GM20000 (cell line): Measurements from ENCODE around the gene GAB3.
A peak's percentile ranks its signal among the peaks of the same experiment; 100 is the strongest.

Experiments used
- DNase-seq: peaks from one replicate; pipeline ENCODE4 v3.0.0; 2012; ENCODE audit warnings: low spot score
- TF ChIP-seq, protein P1 (sequence below): IDR thresholded peaks from 2 replicates; pipeline ENCODE4 v1.5.1; 2012; ENCODE audit warnings: mild to moderate bottlenecking, control low read depth; ENCODE audit errors: extremely low read depth, missing control alignments

Gene GAB3, protein sequence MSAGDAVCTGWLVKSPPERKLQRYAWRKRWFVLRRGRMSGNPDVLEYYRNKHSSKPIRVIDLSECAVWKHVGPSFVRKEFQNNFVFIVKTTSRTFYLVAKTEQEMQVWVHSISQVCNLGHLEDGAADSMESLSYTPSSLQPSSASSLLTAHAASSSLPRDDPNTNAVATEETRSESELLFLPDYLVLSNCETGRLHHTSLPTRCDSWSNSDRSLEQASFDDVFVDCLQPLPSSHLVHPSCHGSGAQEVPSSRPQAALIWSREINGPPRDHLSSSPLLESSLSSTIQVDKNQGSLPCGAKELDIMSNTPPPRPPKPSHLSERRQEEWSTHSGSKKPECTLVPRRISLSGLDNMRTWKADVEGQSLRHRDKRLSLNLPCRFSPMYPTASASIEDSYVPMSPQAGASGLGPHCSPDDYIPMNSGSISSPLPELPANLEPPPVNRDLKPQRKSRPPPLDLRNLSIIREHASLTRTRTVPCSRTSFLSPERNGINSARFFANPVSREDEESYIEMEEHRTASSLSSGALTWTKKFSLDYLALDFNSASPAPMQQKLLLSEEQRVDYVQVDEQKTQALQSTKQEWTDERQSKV

GRCh38 chrX:154750301-154751202 lies at the start of gene GAB3:
Gene GAB3 (minus strand): TSS chrX:154751077. CDS start chrX:154751025, 52 bp downstream.
- peak; percentile 48 for DNase-seq
- TF ChIP-seq, protein P1, sequence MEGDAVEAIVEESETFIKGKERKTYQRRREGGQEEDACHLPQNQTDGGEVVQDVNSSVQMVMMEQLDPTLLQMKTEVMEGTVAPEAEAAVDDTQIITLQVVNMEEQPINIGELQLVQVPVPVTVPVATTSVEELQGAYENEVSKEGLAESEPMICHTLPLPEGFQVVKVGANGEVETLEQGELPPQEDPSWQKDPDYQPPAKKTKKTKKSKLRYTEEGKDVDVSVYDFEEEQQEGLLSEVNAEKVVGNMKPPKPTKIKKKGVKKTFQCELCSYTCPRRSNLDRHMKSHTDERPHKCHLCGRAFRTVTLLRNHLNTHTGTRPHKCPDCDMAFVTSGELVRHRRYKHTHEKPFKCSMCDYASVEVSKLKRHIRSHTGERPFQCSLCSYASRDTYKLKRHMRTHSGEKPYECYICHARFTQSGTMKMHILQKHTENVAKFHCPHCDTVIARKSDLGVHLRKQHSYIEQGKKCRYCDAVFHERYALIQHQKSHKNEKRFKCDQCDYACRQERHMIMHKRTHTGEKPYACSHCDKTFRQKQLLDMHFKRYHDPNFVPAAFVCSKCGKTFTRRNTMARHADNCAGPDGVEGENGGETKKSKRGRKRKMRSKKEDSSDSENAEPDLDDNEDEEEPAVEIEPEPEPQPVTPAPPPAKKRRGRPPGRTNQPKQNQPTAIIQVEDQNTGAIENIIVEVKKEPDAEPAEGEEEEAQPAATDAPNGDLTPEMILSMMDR: no peak

GRCh38 chrX:154799556-154800348 lies 48.9 kb upstream of the GAB3 start:
- DNase-seq: no peak
- TF ChIP-seq, protein P1: no peak

- TF ChIP-seq, protein P1: no peak
Measured at GRCh38 chrX:154797006-154797405, 46.1 kb upstream of the GAB3 start.

GRCh38 chrX:154795016-154795415 lies 44.1 kb upstream of the GAB3 start:
- TF ChIP-seq, protein P1: no peak
- DNase-seq: no peak

More at GRCh38 chrX:154797006-154797405, 46.1 kb upstream of the GAB3 start:
- DNase-seq: no peak

DNA sequence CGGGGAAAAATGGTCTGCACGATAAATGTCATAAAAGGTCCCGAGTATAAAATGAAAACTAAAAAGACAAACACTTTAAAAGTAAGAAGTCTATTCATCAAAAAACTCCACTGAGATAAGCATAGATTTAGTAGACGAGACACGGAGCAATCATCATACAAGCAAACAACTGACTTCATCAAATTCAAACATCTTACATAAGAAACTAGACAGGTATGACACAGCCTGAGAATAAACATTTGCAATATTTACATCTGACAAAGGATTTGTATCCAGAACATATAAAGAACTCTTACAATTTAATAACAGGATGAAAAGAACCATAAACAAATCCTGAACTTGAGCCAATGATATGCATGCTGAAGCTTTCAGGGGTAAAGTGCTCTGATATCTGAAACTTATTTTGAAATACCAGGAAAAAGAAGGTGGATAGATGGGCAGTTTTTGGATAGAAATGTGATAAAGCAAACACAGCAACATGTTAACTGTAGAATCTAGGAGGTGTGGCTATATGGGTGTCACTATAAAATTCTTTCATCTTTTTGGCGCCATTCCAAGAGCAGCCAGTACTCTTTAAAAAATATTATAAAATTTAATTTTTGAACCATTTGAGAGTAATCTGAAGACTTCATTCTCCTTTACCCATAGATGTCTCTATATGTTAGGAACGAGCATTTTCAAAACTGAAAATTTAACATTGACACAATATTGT lies 42.4 kb upstream of the GAB3 start:
- TF ChIP-seq, protein P1: no peak
- DNase-seq: no peak

DNA sequence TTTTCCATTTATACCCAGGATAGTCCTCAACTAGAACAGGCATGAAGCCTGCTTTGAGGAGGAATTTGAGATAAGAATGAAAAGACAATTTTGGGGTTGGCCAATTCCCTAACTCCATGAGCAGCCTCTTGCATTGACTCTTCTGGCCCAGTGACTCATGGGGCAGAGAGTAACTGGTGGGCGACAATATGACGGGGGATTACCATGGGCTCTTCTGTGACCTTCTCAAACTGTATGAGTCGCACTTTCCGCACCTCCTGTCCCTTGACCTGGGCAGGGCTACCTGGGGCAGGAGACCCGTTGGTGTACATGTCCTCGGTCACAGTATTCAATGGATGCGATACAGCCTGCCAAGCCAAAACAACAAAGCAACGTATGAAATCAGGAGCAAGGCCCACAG lies 41.1 kb upstream of the GAB3 start:
- TF ChIP-seq, protein P1: no peak
- no peak for DNase-seq
